GM21360 (cell line): ENCODE results near the gene STARD3NL.
A peak's percentile ranks its signal among the peaks of the same experiment; 100 is the strongest.
"Not testable (repeated sequence)": the region's sequence is repeated elsewhere in the genome, so short reads cannot be mapped to it uniquely, and the experiment has no call there.

Source experiments
- ATAC-seq: cut with Tn5 transposase; IDR thresholded peaks from one replicate; pipeline ENCODE4 v1.9.1; 2021; ENCODE audit warnings: mild to moderate bottlenecking, moderate library complexity; ENCODE audit not compliant: unreplicated experiment

The STARD3NL gene

DNA sequence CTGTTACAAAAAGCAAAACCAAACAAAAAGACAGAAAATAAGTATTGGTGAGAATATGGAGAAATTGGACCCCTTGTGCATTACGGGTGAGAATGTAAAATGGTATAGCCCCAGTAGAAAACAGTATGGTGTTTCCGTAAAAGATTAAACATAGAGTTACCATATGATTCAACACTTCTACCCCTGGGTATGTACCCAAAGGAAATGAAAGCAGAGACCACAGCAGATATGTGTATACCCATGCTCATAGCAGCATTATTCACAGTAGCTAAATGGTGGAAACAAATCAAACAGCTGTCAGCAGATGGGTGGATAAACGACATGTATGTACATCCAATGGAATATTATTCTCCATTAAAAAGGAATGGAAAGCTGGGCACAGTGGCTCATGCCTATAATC is 42.4 kb downstream of the STARD3NL start:
- ATAC-seq, result no peak

DNA sequence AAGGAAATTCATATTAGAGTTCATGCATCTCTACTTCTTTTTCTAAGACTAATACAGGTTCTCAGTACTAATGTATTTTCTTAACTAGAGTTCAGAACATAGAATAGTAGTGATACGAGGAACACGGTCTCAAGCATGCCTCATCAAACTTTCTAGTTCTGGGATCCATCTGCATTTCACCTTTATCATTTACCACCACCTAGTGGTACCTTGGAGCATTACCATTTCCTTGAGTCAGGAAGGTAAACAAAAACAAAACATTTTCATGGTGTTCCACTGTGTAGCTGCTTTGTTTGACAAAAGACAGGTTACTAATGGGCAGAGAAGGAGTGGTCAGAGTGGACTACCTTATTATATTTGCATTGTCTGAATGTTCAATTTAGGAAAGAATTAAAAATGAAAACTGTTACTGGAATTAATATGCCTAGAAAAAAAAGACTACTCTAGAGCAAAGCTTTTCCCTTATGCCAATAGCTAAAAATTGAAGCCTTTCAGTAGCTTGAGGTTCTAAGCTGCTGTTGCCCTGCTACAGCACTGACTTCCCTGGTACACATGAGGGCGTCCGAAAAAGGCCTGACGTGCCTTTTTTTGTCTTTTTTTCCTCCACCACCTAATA is 44.5 kb downstream of the STARD3NL start:
- ATAC-seq, result peak; percentile 64

- no peak for ATAC-seq
These were observed 45.3 kb downstream of the STARD3NL start for GRCh38 chr7:38223306-38223705.

DNA sequence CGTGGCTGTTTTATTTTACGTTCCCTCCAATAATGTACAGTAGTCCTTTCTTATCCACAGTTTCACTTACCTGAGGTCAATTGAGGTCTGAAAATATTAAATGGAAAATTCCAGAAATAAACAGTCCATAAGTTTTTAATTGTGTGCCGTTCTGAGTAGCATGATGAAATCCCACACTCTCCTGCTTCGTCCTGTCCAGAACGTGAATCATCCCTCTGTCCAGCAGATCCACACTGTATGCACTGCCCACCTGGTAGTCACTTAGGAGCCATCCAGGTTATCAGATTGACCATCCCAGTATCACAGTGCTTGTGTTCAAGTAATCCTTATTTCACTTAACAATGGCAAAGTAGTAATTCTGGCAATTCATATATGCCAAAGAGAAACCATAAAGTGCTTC is 46.3 kb downstream of the STARD3NL start:
- ATAC-seq, result no peak

DNA sequence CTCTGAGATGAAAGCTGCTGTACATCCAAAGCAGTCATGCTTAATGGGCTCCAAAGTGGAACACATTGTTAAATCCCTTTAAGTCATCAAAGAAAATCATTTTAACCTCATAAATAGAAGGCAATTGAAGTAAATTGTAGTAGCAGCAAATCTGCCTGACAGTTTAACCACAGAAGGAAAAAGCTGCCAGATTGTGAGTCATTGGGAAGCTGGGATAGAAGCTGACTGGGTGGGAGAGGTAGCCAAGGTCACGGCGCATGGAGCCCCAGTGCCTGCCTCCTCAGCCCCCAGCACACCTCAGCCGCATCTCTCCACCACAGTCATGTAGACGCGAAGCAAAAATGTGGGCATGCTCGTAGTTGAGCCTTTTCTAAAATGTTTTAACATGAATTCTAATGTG is 51.3 kb downstream of the STARD3NL start:
- ATAC-seq, result no peak

DNA sequence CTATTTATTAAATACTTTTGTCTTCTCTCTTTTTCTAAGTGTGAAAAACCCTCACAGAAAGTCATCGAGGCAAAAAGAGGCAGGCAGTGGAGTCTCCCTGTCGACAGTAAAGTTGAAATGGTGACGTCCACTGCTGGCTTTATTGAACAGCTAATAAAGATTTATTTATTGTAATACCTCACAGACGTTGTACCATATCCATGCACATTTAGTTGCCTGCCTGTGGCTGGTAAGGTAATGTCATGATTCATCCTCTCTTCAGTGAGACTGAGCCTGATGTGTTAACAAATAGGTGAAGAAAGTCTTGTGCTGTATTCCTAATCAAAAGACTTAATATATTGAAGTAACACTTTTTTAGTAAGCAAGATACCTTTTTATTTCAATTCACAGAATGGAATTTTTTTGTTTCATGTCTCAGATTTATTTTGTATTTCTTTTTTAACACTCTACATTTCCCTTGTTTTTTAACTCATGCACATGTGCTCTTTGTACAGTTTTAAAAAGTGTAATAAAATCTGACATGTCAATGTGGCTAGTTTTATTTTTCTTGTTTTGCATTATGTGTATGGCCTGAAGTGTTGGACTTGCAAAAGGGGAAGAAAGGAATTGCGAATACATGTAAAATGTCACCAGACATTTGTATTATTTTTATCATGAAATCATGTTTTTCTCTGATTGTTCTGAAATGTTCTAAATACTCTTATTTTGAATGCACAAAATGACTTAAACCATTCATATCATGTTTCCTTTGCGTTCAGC is 52.0 kb downstream of the STARD3NL start:
- no peak for ATAC-seq

DNA sequence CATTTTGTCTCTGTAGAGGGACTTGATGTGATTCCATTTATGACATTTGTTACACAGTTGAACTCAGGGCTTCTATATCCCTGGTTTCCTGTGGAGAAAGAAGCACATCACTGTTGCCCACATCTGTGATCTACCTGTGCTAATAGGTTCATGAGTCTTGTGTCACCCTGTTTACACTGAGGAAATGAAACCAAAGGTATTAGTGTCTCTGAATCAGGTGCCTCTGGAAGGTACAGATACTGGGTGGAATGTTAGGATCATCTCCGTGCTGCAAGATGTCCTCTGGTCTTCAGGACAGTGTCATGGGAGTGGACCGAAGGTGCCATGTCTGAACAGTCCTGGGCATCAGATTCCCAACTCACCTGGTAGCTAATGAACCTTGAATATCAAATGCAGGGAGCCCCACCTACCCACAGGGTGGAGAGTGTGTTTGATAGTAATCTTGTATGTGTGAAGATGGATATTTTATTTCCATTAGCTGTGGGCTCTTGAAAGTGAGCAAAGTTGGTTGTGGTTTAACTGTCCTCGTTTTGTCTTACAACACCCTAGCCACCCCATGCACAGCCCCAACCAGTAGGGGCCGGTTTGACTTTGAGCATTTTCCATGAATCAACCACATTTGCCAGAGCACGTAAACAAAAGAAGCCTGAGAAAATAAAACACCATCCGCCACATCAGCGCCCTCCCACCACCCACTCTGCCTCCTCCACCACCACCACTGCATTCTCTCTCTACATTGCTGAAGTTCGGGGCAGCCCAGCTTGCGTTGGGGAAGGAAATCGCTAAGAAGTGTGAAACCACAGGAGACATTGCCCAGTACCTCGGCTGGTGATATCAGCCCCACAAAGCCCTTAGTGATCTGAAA is 54.7 kb downstream of the STARD3NL start:
- ATAC-seq, result peak; percentile 73

- not testable (repeated sequence) for ATAC-seq
These were observed 56.7 kb downstream of the STARD3NL start for GRCh38 chr7:38234759-38235158.

- no peak for ATAC-seq
These were observed 57.6 kb downstream of the STARD3NL start for GRCh38 chr7:38235606-38236005.

DNA sequence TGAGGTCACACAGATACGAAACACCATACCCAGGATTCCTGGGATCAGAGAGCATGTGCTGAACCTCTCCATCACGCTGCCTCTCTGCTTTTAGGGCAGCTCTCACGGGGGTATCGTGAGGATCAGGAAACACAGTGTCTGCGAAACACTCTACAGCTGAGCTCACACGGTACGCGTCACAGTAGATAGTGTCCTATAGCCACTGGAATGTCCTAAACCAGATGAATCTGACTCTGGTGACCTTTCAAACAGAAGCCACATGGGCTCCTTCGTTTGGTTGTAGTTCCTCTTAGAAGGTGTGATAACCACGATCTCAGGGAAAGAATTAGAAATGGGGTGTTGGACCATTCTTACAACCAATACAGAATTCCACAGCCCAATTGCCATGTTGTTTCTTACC is 61.1 kb downstream of the STARD3NL start:
- ATAC-seq, result not testable (repeated sequence)

DNA sequence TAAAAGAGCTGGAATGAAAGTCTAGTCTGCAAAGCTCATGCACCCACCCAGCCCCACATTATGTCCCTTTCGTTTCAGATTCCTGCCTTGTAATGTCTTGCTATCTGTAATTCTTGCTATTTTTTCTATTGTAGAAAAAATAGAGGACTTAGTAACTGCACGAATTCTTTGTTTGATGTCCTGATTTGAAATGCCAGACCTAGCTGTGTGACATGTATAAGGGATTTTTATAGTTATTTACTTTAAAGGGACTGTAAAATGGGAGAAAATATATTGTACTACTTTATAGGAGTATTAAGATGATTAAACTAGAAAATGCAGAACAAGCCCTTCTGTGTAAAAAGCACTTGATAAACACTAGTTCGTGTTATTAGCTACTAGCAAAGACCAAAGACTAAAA is 63.0 kb downstream of the STARD3NL start:
- no peak for ATAC-seq

DNA sequence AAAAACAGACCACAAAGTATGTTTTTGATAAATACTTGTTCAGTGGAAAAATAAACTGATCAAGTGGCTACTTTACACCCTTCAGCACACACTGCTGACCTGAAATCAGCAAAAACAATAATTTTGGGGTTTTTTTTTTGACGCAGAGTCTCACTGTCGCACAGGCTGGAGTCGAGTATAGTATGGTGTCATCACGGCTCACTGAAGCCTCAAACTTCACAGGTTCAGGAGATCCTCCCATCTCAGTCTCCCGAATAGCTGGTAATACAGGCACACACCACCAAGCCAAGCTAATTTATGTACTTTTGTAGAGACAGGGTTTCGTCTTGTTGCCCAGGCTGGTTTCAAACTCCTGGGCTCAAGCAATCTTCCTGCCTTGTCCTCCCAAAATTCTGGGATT is 64.8 kb downstream of the STARD3NL start:
- no peak for ATAC-seq

- not testable (repeated sequence) for ATAC-seq
These were observed 65.3 kb downstream of the STARD3NL start for GRCh38 chr7:38243345-38243744.

- ATAC-seq, result no peak
These were observed 66.5 kb downstream of the STARD3NL start for GRCh38 chr7:38244516-38244915.

DNA sequence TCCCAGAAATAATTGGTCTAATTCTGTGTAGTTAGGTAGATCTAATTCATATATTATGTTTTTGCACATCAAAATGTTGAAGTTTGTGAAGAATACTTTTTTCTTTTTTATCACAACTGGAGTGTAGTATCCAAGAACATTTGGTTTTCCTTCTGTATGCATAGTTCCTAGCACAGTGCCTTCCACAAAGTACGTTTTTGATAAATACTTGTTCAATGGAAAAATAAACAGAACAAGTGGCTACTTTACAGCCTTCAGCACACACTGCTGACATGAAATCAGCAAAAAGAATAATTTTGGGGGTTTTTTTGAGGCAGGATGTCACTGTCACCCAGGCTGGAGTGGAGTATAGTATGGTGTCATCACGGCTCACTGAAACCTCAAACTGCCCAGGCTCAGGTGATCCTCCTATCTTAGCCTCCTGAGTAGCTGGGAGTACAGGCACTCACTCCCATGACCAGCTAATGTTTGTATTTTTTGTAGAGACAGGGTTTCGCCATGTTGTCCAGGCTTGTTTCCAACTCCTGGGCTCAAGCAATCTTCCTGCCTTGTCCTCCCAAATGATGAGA is 67.4 kb downstream of the STARD3NL start:
- ATAC-seq, result no peak

DNA sequence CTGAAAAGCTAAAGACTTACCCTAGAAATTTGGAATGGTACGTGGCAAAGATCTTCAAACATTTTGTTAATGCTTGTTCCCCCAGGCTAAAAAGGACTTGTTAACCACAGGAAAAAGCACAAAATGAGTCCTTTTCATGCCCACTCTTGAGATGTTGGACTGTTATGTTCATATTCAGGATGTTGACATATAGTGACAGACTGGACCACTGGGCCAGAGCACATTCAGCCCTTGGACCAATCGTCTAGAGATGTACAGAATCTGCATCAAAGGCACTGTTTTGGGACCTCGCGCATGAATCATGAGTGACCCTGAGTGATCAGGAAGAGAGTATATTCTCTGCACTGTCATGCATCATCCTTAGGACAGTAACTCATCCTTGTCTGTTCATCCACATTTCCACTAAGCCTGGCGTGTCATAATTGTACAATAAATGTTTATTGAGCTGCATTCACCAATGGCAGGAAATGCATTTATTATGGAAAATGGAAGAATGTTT is 70.1 kb downstream of the STARD3NL start:
- no peak for ATAC-seq

DNA sequence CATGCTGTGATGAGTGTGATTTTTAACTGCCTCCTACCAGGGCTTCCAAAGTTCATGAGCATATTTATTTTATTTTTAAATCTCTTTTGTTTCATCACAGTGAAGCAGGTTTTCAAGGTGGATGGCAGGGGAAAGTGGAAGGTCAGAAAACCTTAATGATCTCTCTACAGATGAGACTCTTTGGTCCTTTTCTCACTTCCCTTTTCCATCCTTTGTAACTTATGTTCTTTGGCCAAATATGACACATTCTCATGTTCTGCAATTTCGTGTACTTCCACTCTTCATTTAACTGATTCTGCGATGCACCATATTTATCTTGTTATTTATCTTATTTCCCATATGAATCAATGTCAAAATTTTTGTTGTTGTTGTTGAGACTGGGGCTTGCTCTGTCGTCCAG is 71.8 kb downstream of the STARD3NL start:
- ATAC-seq, result not testable (repeated sequence)

GRCh38 chr7:38257350-38257677 is 79.3 kb downstream of the STARD3NL start:
- ATAC-seq, result no peak

DNA sequence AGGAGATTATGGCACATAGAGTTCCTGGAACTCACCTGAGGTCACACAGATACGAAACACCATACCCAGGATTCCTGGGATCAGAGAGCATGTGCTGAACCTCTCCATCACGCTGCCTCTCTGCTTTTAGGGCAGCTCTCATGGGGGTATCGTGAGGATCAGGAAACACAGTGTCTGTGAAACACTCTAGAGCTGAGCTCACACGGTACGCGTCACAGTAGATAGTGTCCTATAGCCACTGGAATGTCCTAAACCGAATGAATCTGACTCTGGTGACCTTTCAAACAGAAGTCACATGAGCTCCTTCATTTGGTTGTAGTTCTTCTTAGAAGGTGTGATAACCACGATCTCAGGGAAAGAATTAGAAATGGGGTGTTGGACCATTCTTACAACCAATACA is 81.1 kb downstream of the STARD3NL start:
- not testable (repeated sequence) for ATAC-seq

GRCh38 chr7:38261601-38262000 is 83.6 kb downstream of the STARD3NL start:
- not testable (repeated sequence) for ATAC-seq

DNA sequence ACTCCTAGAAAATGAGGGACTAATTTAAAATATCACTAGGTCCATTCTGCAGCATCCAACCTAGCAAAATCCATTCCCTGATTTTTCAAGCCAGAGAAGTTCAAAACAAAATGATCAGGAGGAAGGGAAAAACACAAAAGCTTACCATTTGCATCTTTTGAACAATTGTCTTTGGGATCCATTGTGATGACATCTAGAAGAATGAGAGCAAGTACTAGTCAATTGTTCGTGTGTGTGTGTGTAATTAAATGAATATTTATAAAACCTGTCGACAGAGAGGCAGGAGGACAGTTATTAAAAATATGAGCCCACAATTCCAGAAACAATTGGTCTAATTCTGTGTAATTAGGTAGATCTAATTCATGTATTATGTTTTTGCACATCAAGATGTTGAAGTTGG is 84.0 kb downstream of the STARD3NL start:
- not testable (repeated sequence) for ATAC-seq
